Stomach smooth muscle (tissue), 2 donors: ENCODE measurements around the gene EEF2.

ENCODE experiments used
- H3K27ac ChIP-seq: one replicate; pipeline ENCODE4 v1.7.0; 2013; ENCODE audit warnings: mild to moderate bottlenecking, low read length, inconsistent platforms
- H3K27me3 ChIP-seq, 2 donors: one replicate each; pipeline ENCODE4 v1.7.0; 2013; ENCODE audit warnings: low read length in 2 of 2; ENCODE audit not compliant: insufficient read depth in 2 of 2, control insufficient read depth in 1 of 2
- H3K36me3 ChIP-seq, 2 donors: one replicate each; pipeline ENCODE4 v1.7.0; 2013; ENCODE audit warnings: low read length in 2 of 2; ENCODE audit not compliant: control insufficient read depth in 2 of 2, insufficient read depth in 2 of 2
- H3K4me1 ChIP-seq: one replicate; pipeline ENCODE4 v1.7.0; 2013; ENCODE audit warnings: low read length; ENCODE audit not compliant: control insufficient read depth, insufficient read depth
- H3K4me3 ChIP-seq, 2 donors: one replicate each; pipeline ENCODE4 v1.7.0; 2013; ENCODE audit warnings: low read length in 2 of 2
- H3K9ac ChIP-seq, 2 donors: one replicate each; pipeline ENCODE4 v1.7.0; 2013; ENCODE audit warnings: low read length in 2 of 2, mild to moderate bottlenecking in 1 of 2
- H3K9me3 ChIP-seq, 2 donors: one replicate each; pipeline ENCODE4 v1.7.0; 2013; ENCODE audit warnings: low read length in 2 of 2; ENCODE audit not compliant: control insufficient read depth in 2 of 2
- donor health status: healthy.
- donor health status: Pancreatic carcinoma.

Gene EEF2

GRCh38 chr19:3984908-3985642, at the start of gene EEF2:
TSS of gene EEF2 (minus strand) at chr19:3985463. CDS start at chr19:3985380, 83 bp downstream.
- Histone ChIP-seq H3K9ac (peak within 1 kb of the TSS; percentile 93 to 96), H3K27me3 (no peaks in the 10 kb centered on the region), H3K4me1 (peaks cover 47% of the 10 kb centered on the region), H3K36me3 (peaks cover 37 to 42% of the 10 kb centered on the region in 2 donors), H3K9me3 (no peaks in the 10 kb centered on the region), H3K27ac (peak within 1 kb of the TSS; percentile 94), H3K4me3 (peak within 1 kb of the TSS; percentile 83 to 95)

- peaks cover 30% of the 10 kb centered on the region in 2 donors for H3K36me3 ChIP-seq
- H3K4me3 ChIP-seq = no peak overlapping the region
- no peak overlapping the region for H3K9ac ChIP-seq
- H3K27ac ChIP-seq = no peak overlapping the region
- H3K9me3 ChIP-seq = no peaks in the 10 kb centered on the region
- H3K27me3 ChIP-seq = no peaks in the 10 kb centered on the region
- H3K4me1 ChIP-seq = peaks cover 2% of the 10 kb centered on the region
These were observed 49.1 kb upstream of the EEF2 start for GRCh38 chr19:4034048-4035017.

GRCh38 chr19:4033028-4033956, 48.0 kb upstream of the EEF2 start:
- Histone ChIP-seq H3K27ac (no peak overlapping the region), H3K27me3 (no peaks in the 10 kb centered on the region), H3K36me3 (peaks cover 35 to 36% of the 10 kb centered on the region in 2 donors), H3K4me1 (peaks cover 2% of the 10 kb centered on the region), H3K9ac (no peak overlapping the region), H3K4me3 (no peak overlapping the region), H3K9me3 (no peaks in the 10 kb centered on the region)

- H3K27me3 ChIP-seq = no peaks in the 10 kb centered on the region
- no peak overlapping the region for H3K27ac ChIP-seq
- peaks cover 36 to 40% of the 10 kb centered on the region in 2 donors for H3K36me3 ChIP-seq
- no peak overlapping the region for H3K9ac ChIP-seq
- H3K4me3 ChIP-seq = no peak overlapping the region
- peaks cover 2% of the 10 kb centered on the region for H3K4me1 ChIP-seq
- no peaks in the 10 kb centered on the region for H3K9me3 ChIP-seq
These were observed 47.2 kb upstream of the EEF2 start for GRCh38 chr19:4032436-4032835.

DNA sequence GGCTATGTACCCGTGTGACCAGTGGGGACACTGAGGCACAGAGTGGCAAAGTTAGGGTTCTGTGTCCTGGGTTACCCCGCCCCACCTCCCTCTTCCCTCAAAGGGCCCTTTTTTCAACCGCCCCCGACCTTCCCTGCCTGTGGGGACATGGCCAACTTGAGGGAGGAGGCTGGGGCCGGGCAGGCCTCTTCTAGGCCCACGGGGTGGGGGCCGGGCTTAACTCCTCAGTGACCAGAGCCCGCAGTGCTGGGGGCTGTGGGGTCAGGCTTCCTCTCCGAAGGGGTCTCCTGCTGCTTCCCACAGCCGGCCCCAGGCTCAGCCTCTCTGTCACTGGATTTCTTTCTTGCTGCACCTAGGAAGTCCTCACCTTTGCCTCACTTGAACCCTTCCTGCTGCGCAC, 46.2 kb upstream of the EEF2 start:
- no peaks in the 10 kb centered on the region for H3K27me3 ChIP-seq
- H3K27ac ChIP-seq = no peak overlapping the region
- no peak overlapping the region for H3K9ac ChIP-seq
- H3K9me3 ChIP-seq = no peaks in the 10 kb centered on the region
- H3K4me3 ChIP-seq = no peak overlapping the region
- peaks cover 33 to 35% of the 10 kb centered on the region in 2 donors for H3K36me3 ChIP-seq
- H3K4me1 ChIP-seq = peaks cover 2% of the 10 kb centered on the region

- H3K27me3 ChIP-seq = no peaks in the 10 kb centered on the region
- H3K9me3 ChIP-seq = no peaks in the 10 kb centered on the region
- H3K4me3 ChIP-seq = no peak overlapping the region
- H3K36me3 ChIP-seq = peaks cover 30 to 37% of the 10 kb centered on the region in 2 donors
- H3K9ac ChIP-seq = no peak overlapping the region
- no peak overlapping the region for H3K27ac ChIP-seq
- H3K4me1 ChIP-seq = peaks cover 2% of the 10 kb centered on the region
These were observed 45.7 kb upstream of the EEF2 start for GRCh38 chr19:4030981-4031380.

DNA sequence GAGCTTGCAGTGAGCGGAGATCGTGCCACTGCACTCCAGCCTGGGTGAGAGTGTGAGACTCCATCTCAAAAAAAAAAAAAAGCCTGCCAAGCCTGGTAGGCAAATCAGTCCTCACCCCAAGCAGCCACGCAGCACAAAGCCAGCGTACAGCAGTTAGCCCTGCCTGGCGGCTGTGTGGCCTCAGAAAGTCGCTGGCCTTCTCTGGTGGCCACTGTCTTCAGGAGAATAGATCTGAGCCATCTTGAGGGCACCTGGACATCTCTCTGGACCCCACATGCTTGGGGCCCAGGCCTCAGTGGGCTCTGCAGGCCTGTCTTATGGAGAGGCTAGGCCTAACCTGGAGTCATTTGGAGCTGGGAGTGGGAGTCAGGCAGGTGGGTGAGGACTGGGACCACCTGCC, 45.3 kb upstream of the EEF2 start:
- Histone ChIP-seq H3K27ac (no peak overlapping the region), H3K27me3 (no peaks in the 10 kb centered on the region), H3K4me1 (peaks cover 2% of the 10 kb centered on the region), H3K9ac (no peak overlapping the region), H3K36me3 (peaks cover 26 to 34% of the 10 kb centered on the region in 2 donors), H3K9me3 (no peaks in the 10 kb centered on the region), H3K4me3 (no peak overlapping the region)

GRCh38 chr19:4029247-4029614, 44.0 kb upstream of the EEF2 start:
- H3K36me3 ChIP-seq = peaks cover 30 to 41% of the 10 kb centered on the region in 2 donors
- H3K9ac ChIP-seq = no peak overlapping the region

GRCh38 chr19:4028334-4029246, 43.3 kb upstream of the EEF2 start:
- H3K9me3 ChIP-seq = no peaks in the 10 kb centered on the region
- no peak overlapping the region for H3K27ac ChIP-seq
- peaks cover 26 to 36% of the 10 kb centered on the region in 2 donors for H3K36me3 ChIP-seq
- H3K4me1 ChIP-seq = peaks cover 2% of the 10 kb centered on the region
- H3K27me3 ChIP-seq = no peaks in the 10 kb centered on the region
- no peak overlapping the region for H3K4me3 ChIP-seq
- no peak overlapping the region for H3K9ac ChIP-seq

More at GRCh38 chr19:4029247-4029614, 44.0 kb upstream of the EEF2 start:
- no peaks in the 10 kb centered on the region for H3K9me3 ChIP-seq
- no peaks in the 10 kb centered on the region for H3K27me3 ChIP-seq
- no peak overlapping the region for H3K4me3 ChIP-seq
- peaks cover 2% of the 10 kb centered on the region for H3K4me1 ChIP-seq
- no peak overlapping the region for H3K27ac ChIP-seq
